Umbilical cord (tissue), 2 donors: ENCODE data around the gene DNAJB2. TPM values are rescaled to one million over a fixed set of nuclear protein-coding genes. Genes with fewer than 3 reads are reported as not detected.

Source experiments
- DNase-seq: peaks from one replicate; pipeline ENCODE4 v3.0.0-alpha.2; 2015; ENCODE audit warnings: low spot score
- total RNA-seq: library from RNA; depleted of rRNA; stranded (reverse); fragments of >200 nt; gene quantifications from one replicate; pipeline ENCODE4 v1.2.3, GENCODE V29; 2014; ENCODE audit warnings: low replicate concordance; ENCODE audit not compliant: insufficient read depth

The DNAJB2 gene
- total RNA-seq: 45.0 TPM

GRCh38 chr2:219279151-219279915 lies at the start of gene DNAJB2:
DNAJB2 (plus strand) TSS chr2:219279366; CDS start chr2:219279834, 468 bp downstream.
- DNase-seq: peak; percentile 99

GRCh38 chr2:219230059-219230540 lies 49.1 kb upstream of the DNAJB2 start:
- DNase-seq: no peak

- DNase-seq: no peak
Measured at GRCh38 chr2:219234331-219234730, 44.8 kb upstream of the DNAJB2 start.

DNA sequence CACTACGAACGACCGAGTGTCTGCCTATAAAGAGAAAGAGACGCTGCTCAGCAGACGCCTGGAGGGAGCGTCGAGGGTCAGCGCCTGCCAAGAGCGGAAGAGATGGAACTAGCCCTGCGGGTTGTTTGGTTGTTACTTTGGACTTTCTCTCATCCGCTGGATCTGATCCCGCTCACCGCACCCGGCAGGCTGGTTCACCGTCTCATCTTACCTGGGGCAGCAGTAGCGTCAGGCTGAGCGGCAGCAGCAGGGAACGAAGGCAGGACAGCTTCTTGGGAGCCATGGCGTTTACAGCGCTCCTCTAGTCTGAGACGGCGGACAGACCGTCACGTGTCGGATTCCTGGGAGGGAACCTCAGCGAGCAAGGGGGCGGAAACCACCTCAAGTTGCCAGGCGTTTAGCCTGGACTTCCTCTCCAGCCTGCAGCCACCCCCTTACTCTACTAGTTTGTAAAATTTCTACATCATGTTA lies 35.8 kb upstream of the DNAJB2 start:
- DNase-seq: peak; percentile 43

DNA sequence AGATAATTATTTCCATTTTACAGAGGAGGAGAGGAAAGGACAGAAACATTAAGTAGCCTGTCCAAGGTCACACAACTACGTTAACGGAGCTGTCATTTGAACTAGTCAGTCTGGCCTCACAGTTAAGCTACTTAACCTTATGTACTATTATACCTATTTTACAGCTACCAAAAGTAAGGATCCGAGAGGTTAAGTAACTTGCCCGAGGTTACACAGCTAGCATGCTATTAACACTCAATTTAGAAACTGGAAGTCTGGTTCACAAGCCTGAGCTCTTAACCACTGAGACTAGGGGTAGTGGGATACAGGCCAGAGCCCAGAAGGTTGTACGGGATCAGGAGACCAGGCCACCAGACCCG lies 34.4 kb upstream of the DNAJB2 start:
- DNase-seq: no peak

- DNase-seq: peak; percentile 94
Measured at GRCh38 chr2:219245148-219245898, 33.8 kb upstream of the DNAJB2 start, which contains the start of the genes GLB1L and STK16. GLB1L (minus strand) TSS chr2:219245444; CDS start chr2:219243573, 1,871 bp downstream. STK16 (plus strand) TSS chr2:219245479; CDS start chr2:219246000, 521 bp downstream.

- DNase-seq: no peak
Measured at GRCh38 chr2:219245899-219246230, 33.3 kb upstream of the DNAJB2 start.

DNA sequence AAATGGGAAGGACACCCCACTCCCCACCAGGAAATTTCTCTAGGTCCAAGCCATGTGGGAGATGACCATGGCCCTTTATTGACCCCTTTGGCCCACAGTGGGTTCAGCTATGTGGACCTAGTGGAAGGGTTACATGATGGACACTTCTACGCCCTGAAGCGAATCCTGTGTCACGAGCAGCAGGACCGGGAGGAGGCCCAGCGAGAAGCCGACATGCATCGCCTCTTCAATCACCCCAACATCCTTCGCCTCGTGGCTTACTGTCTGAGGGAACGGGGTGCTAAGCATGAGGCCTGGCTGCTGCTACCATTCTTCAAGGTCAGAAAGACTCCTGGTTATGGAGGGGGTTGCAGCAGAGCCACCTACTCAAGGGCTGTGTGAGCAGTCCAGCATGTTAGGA lies 32.6 kb upstream of the DNAJB2 start:
- no peak for DNase-seq

DNA sequence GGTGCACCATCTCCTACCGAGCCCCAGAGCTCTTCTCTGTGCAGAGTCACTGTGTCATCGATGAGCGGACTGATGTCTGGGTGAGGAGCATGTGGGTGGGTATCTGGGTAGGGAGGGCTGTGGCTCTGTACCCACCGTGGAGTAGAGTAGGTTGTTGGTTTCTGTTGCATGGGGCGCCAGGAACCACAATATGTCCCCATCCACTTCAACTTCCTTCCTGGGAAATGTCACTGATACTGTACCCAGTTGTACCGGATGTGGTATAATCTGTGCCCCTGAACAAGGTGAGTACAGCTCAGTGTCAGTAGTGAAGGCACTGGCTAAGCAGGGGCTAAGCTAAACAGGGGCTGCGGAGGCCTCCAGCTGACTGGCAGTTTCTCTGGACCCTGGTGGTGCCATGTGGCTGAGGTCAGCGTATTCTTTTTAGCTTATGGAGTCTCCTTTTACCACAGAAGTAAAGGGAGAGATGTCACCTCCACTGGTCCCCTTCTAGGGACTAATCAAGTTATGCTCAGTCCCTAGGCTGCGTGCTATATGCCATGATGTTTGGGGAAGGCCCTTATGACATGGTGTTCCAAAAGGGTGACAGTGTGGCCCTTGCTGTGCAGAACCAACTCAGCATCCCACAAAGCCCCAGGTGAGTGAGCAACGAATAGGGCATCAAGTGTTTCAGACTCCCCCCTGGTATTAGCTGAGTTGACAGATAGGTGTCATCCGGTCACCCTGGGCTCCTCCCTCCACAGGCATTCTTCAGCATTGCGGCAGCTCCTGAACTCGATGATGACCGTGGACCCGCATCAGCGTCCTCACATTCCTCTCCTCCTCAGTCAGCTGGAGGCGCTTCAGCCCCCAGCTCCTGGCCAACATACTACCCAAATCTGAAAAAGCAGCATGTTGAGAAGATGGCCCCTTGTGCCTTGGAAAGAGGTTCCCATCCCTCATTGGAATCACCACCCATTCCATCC lies 31.2 kb upstream of the DNAJB2 start:
- DNase-seq: no peak

GRCh38 chr2:219248845-219249202 lies 30.3 kb upstream of the DNAJB2 start:
- no peak for DNase-seq

- DNase-seq: peak; percentile 95
Measured at GRCh38 chr2:219249203-219249980, 29.8 kb upstream of the DNAJB2 start.

DNA sequence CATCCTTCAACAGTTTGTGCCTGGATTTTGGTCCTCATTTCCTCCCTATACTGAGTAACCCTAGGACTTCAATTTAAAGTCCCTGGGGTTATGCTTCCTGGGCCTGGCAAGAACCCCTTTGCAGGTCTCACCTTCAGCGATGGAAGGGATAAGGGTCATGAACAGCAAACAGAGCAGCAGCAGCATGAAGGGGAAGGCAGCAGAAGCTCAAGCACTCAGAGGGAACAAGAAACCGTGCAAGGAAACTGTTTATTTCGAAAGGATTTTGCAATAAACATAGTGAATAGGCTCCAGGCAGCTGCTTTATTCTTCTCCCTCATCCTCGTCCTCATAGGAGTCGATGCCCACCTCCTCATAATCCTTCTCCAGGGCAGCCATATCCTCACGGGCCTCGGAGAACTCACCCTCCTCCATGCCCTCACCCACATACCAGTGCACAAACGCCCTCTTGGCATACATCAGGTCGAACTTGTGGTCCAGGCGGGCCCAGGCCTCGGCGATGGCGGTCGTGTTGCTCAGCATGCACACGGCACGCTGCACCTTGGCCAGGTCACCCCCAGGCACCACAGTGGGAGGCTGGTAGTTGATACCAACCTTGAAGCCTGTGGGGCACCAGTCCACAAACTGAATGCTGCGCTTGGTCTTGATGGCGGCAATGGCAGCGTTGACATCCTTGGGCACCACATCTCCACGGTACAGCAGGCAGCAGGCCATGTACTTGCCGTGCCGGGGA lies 29.0 kb upstream of the DNAJB2 start:
- DNase-seq: no peak

- DNase-seq: no peak
Measured at GRCh38 chr2:219251656-219252055, 27.5 kb upstream of the DNAJB2 start.

DNA sequence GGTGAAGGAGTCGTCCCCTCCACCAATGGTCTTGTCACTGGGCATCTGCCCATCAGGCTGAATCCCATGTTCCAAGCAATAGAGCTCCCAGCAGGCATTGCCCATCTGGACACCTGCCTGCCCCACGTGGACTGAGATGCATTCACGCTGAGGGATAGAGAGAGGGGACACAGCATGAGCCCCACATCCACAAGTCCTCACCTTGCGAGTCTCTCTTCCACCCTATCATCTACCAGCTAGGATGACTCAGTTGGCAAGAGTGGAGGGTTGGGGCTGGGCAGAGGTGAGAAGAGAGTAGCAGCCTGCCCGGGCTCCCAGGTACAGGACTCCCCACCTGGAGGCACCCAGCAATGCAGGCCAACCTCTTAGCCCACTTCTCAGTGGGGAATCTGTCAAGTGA lies 27.1 kb upstream of the DNAJB2 start:
- DNase-seq: no peak

DNA sequence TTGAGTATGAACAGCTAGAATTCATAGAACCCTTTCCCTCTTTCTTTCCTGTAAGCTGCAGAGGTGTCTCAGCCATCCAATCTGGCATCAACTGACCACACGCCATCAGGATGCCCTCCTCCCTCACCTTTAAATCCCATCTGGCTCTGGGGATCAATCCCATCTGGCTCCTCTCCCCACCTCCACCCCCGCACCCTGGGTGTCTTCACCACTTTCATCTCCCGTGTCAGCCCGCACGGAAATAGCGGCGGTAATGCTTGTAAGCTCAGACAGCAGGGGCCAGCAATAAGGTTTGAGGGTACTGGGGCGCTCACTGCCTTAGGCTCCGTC lies 26.6 kb upstream of the DNAJB2 start:
- DNase-seq: no peak

GRCh38 chr2:219252900-219253752 lies 26.0 kb upstream of the DNAJB2 start, which contains the start of gene TUBA4B:
TUBA4B (plus strand) TSS chr2:219253243; CDS start chr2:219253408, 165 bp downstream.
- no peak for DNase-seq

- DNase-seq: peak; percentile 58
Measured at GRCh38 chr2:219253753-219254589, 25.2 kb upstream of the DNAJB2 start, which contains the start of gene TUBA4A. TUBA4A (minus strand) TSS chr2:219253918; CDS start chr2:219253858, 60 bp downstream.

DNA sequence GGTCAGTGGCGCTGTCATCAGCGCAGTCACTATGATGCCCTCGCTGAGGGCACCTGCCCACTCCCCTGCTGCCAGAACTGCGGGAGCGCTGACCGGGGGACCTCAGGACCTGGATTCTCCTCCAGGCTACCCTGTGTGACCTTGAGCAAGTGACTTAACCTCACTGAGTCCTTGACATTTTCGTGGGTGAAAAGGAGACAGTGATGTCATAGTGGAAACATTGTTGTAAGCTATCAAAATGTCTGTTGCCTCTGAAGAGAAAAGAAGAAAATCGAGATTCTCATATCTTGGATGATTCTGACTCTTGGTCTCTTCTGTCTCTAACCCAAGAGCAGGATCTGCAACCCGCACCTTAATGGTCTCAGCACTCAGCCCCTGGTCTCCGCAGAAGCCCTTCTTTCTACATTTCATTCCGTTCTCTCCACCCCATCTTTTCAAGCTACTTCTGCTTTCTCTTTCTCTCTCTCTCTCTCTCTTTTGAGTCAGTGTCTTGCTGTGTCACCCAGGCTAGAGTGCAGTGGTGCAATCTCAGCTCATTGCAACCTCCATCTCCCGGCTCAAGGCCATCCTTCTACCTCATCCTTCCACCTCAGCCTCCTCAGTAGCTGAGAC lies 24.5 kb upstream of the DNAJB2 start:
- no peak for DNase-seq
